Measurements from ENCODE around the gene SH3RF3. TPM values are rescaled to one million over a fixed set of nuclear protein-coding genes. Genes with fewer than 3 reads are reported as not detected.

SH3RF3 gene
- total and polyA plus RNA-seq, 8 donors, result 7.0 to 11.1 (median 8.3) TPM

- TF ChIP-seq, protein P1, sequence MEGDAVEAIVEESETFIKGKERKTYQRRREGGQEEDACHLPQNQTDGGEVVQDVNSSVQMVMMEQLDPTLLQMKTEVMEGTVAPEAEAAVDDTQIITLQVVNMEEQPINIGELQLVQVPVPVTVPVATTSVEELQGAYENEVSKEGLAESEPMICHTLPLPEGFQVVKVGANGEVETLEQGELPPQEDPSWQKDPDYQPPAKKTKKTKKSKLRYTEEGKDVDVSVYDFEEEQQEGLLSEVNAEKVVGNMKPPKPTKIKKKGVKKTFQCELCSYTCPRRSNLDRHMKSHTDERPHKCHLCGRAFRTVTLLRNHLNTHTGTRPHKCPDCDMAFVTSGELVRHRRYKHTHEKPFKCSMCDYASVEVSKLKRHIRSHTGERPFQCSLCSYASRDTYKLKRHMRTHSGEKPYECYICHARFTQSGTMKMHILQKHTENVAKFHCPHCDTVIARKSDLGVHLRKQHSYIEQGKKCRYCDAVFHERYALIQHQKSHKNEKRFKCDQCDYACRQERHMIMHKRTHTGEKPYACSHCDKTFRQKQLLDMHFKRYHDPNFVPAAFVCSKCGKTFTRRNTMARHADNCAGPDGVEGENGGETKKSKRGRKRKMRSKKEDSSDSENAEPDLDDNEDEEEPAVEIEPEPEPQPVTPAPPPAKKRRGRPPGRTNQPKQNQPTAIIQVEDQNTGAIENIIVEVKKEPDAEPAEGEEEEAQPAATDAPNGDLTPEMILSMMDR (IDR thresholded peaks at IDR 0.05), result no peak
- H3K9me3 ChIP-seq, result no peaks in the 10 kb centered on the region
- peaks cover 10 to 33% of the 10 kb centered on the region in 2 donors for H3K4me1 ChIP-seq
- DNase-seq (peak in 1 of 4 donors; percentile 25), ATAC-seq (no peak)
- no peaks in the 10 kb centered on the region for H3K27me3 ChIP-seq
- intact Hi-C loops (cut with DNase I), result no loop called here
- H3K27ac ChIP-seq, result no peak overlapping the region
- no peaks in the 10 kb centered on the region for H3K36me3 ChIP-seq
- no peak overlapping the region for H3K4me3 ChIP-seq
Measured at GRCh38 chr2:109271920-109272319, 142.9 kb downstream of the SH3RF3 start.

- ATAC-seq (no peak), DNase-seq (peak in 2 of 4 donors; percentile 12 to 57)
- intact Hi-C loops (cut with DNase I), result no loop called here
- H3K4me3 ChIP-seq, result no peak overlapping the region
- H3K9me3 ChIP-seq, result no peaks in the 10 kb centered on the region
- no peaks in the 10 kb centered on the region for H3K36me3 ChIP-seq
- no peak overlapping the region for H3K27ac ChIP-seq
- H3K27me3 ChIP-seq, result no peaks in the 10 kb centered on the region
- TF ChIP-seq, protein P1 (IDR thresholded peaks at IDR 0.05), result no peak
- H3K4me1 ChIP-seq, result peaks cover 10 to 27% of the 10 kb centered on the region in 2 donors
Measured at GRCh38 chr2:109272461-109272860, 143.5 kb downstream of the SH3RF3 start.

- no peaks in the 10 kb centered on the region for H3K36me3 ChIP-seq
- intact Hi-C loops (cut with DNase I), result no loop called here
- peak overlapping the region in 1 of 2 donors; percentile 46 for H3K27ac ChIP-seq
- no peaks in the 10 kb centered on the region for H3K9me3 ChIP-seq
- DNase-seq (no peak), ATAC-seq (no peak)
- H3K4me1 ChIP-seq, result peaks cover 10 to 26% of the 10 kb centered on the region in 2 donors
- no peaks in the 10 kb centered on the region for H3K27me3 ChIP-seq
- H3K4me3 ChIP-seq, result no peak overlapping the region
- TF ChIP-seq, protein P1 (IDR thresholded peaks at IDR 0.05), result no peak
Measured at GRCh38 chr2:109275120-109276012, 146.4 kb downstream of the SH3RF3 start.

GRCh38 chr2:109277406-109277805 lies 148.4 kb downstream of the SH3RF3 start:
- Histone ChIP-seq H3K4me1 (peaks cover 0 to 23% of the 10 kb centered on the region in 2 donors), H3K4me3 (no peak overlapping the region), H3K27ac (no peak overlapping the region), H3K9me3 (no peaks in the 10 kb centered on the region), H3K27me3 (no peaks in the 10 kb centered on the region), H3K36me3 (no peaks in the 10 kb centered on the region)
- TF ChIP-seq, protein P1 (IDR thresholded peaks at IDR 0.05), result no peak
- intact Hi-C loops (cut with DNase I), result no loop called here
- DNase-seq (no peak), ATAC-seq (no peak)

GRCh38 chr2:109279243-109279860 lies 150.3 kb downstream of the SH3RF3 start:
- intact Hi-C loops (cut with DNase I), result no loop called here
- Histone ChIP-seq H3K9me3 (no peaks in the 10 kb centered on the region), H3K4me3 (no peak overlapping the region), H3K36me3 (no peaks in the 10 kb centered on the region), H3K4me1 (peaks cover 0 to 26% of the 10 kb centered on the region in 2 donors), H3K27me3 (no peaks in the 10 kb centered on the region), H3K27ac (peak overlapping the region in 1 of 2 donors; percentile 23)
- TF ChIP-seq, protein P1 (IDR thresholded peaks at IDR 0.05), result no peak
- no peak for ATAC-seq
- peak in 1 of 4 donors; percentile 46 for DNase-seq
